Endothelial cell of umbilical vein (primary cell): ENCODE data around the gene PRSS58. TPM values are rescaled to one million over a fixed set of nuclear protein-coding genes. Genes with fewer than 3 reads are reported as not detected.

Source experiments
- BruUV-seq: library from RNA; stranded (reverse); fragments of 400-500 nt; replicated peaks from 2 replicates; lab custom pipeline; 2021; lab: Mats Ljungman, UMichigan
- CTCF ChIA-PET: fragments of 300-600, 350-600 bp; sonication (Branson Sonifier 250); formaldehyde crosslinking; loops from one replicate; lab custom pipeline; 2021; ENCODE audit warnings: antibody characterized with exemption, inconsistent platforms; lab: Charles Lee
- POLR2A ChIA-PET: fragments of 300-600, 350-600 bp; sonication (Branson Sonifier 250); formaldehyde crosslinking; loops from one replicate; lab custom pipeline; 2021; ENCODE audit warnings: antibody characterized with exemption, inconsistent platforms; lab: Charles Lee
- DNase-seq: peaks from one replicate; pipeline ENCODE4 v3.0.0-alpha.2; 2011; ENCODE audit warnings: low read depth, low spot score
- FAIRE-seq: peaks from 2 replicates; lab custom pipeline; 2011; peaks lifted over from hg19 to GRCh38; lab: Jason Lieb, UNC
- H2AFZ ChIP-seq: 2 replicates; pipeline ENCODE4 v1.6.0; 2012; ENCODE audit warnings: low read depth, low read length, control low read depth, inconsistent platforms
- H3K27ac ChIP-seq: 2 replicates; pipeline ENCODE4 v1.5.1; 2011; ENCODE audit warnings: low read depth, mild to moderate bottlenecking, control low read depth, low read length, moderate library complexity; ENCODE audit not compliant: insufficient read depth
- H3K27me3 ChIP-seq, 2 experiments: 2 replicates each; pipeline versions ENCODE4 v1.6.0 to v1.6.1; 2011; ENCODE audit warnings: low read length in 2 of 2, mixed read lengths in 1 of 2; ENCODE audit not compliant: control insufficient read depth in 2 of 2, insufficient read depth in 2 of 2
- H3K36me3 ChIP-seq, 2 experiments: 2 replicates in 1 of 2; 3 replicates in 1 of 2; pipeline ENCODE4 v1.5.1; 2011; ENCODE audit warnings: low read length in 2 of 2, mild to moderate bottlenecking in 1 of 2, moderate library complexity in 1 of 2; ENCODE audit not compliant: control insufficient read depth in 2 of 2, insufficient read depth in 2 of 2; ENCODE audit errors: extremely low read depth in 1 of 2
- H3K4me1 ChIP-seq: 3 replicates; pipeline ENCODE4 v1.5.1; 2011; ENCODE audit warnings: mild to moderate bottlenecking, low read length; ENCODE audit not compliant: control insufficient read depth, insufficient read depth; ENCODE audit errors: extremely low read depth
- H3K4me2 ChIP-seq: 2 replicates; pipeline ENCODE4 v1.6.1; 2011; ENCODE audit warnings: low read length, control low read depth, mixed read lengths; ENCODE audit not compliant: insufficient read depth
- H3K4me3 ChIP-seq, 3 experiments: fragments of 200-600 bp in 1 of 3; sonication (generic), shearing (Covaris generic) in 1 of 3; replicated peaks in 1 of 3; 2 replicates each; pipeline ENCODE4 v1.5.1; 2011 to 2016; ENCODE audit warnings: control low read depth in 3 of 3, low read length in 3 of 3, mild to moderate bottlenecking in 2 of 3, inconsistent platforms in 1 of 3, low read depth in 1 of 3, moderate library complexity in 1 of 3; ENCODE audit not compliant: insufficient read depth in 1 of 3
- H3K79me2 ChIP-seq: 2 replicates; pipeline ENCODE4 v1.6.0; 2012; ENCODE audit warnings: low read length, inconsistent platforms; ENCODE audit not compliant: control insufficient read depth, insufficient read depth
- H3K9ac ChIP-seq: replicated peaks from 2 replicates; pipeline ENCODE3; 2011; ENCODE audit warnings: low read length, control low read depth; ENCODE audit not compliant: insufficient read depth; ENCODE audit errors: extremely low read depth
- H3K9me1 ChIP-seq: replicated peaks from 3 replicates; pipeline ENCODE4 v1.6.0; 2011; ENCODE audit warnings: mild to moderate bottlenecking, low read length; ENCODE audit not compliant: control insufficient read depth, insufficient read depth; ENCODE audit errors: extremely low read depth
- H3K9me3 ChIP-seq: replicated peaks from 2 replicates; pipeline ENCODE4 v1.5.1; 2012; ENCODE audit warnings: low read length, inconsistent platforms; ENCODE audit not compliant: control insufficient read depth, insufficient read depth
- H4K20me1 ChIP-seq: replicated peaks from 2 replicates; pipeline ENCODE3; 2011; ENCODE audit warnings: mild to moderate bottlenecking, low read length; ENCODE audit not compliant: control insufficient read depth, insufficient read depth; ENCODE audit errors: extremely low read depth
- CTCF ChIP-seq, 2 donors: IDR thresholded peaks; 1 replicate in 1 of 2; 2 replicates in 1 of 2; pipeline ENCODE4 v1.5.1; 2011; ENCODE audit warnings: low read length in 2 of 2, mild to moderate bottlenecking in 2 of 2, moderate library complexity in 2 of 2, control low read depth in 1 of 2, inconsistent platforms in 1 of 2, low read depth in 1 of 2; ENCODE audit not compliant: insufficient read depth in 1 of 2; ENCODE audit errors: extremely low read depth in 1 of 2
- FOS ChIP-seq: IDR thresholded peaks from 2 replicates; pipeline ENCODE4 v1.6.1; 2011; ENCODE audit warnings: mild to moderate bottlenecking, low read length, moderate library complexity, borderline replicate concordance; ENCODE audit not compliant: insufficient read depth
- GATA2 ChIP-seq: IDR thresholded peaks from 2 replicates; pipeline ENCODE4 v1.7.0; 2011; ENCODE audit warnings: low read depth, mild to moderate bottlenecking, moderate library complexity, mixed read lengths, low read length; ENCODE audit not compliant: insufficient read length, insufficient read depth
- MYC ChIP-seq: IDR thresholded peaks from one replicate; pipeline ENCODE4 v1.6.1; 2011; ENCODE audit warnings: mild to moderate bottlenecking, low read depth, low read length
- POLR2A ChIP-seq: IDR thresholded peaks from 2 replicates; pipeline ENCODE4 v1.6.1; 2012; ENCODE audit warnings: low read depth, mild to moderate bottlenecking, control low read depth, low read length
- POLR2AphosphoS5 ChIP-seq: IDR thresholded peaks from 2 replicates; pipeline ENCODE4 v1.6.1; 2012; ENCODE audit warnings: low read depth, mild to moderate bottlenecking, control low read depth, low read length, moderate library complexity; ENCODE audit not compliant: insufficient read depth
- dilution Hi-C: fragments of 300-500 bp; cut with MboI; formaldehyde crosslinking; loops from one replicate; pipeline ENCODE4 v1.15.0; 2019; ENCODE audit warnings: low sequenced_read_pairs; ENCODE audit not compliant: extremely low pct_ligation_motif_present
- intact Hi-C: fragments of 100-400 bp; cut with micrococcal nuclease; formaldehyde crosslinking; loops from one replicate; pipeline ENCODE4 v1.10.0; 2022
- polyA plus RNA-seq, 4 experiments: library from polyadenylated mRNA; depleted of rRNA in 3 of 4; stranded (reverse) in 3 of 4; unstranded in 1 of 4; fragments of >200 nt; gene quantifications; 2 replicates each; pipeline versions ENCODE4 v1.2.1 to v1.2.3, GENCODE V29; 2011 to 2012; ENCODE audit warnings: missing spikeins in 1 of 4
- total RNA-seq: library from RNA; stranded (reverse); gene quantifications from 2 replicates; pipeline ENCODE4 v1.2.3, GENCODE V29; 2021
- TF ChIP-seq, protein P1 (sequence below): IDR thresholded peaks from 2 replicates; pipeline ENCODE4 v1.6.1; 2011; ENCODE audit not compliant: insufficient read depth, insufficient read length

Gene PRSS58
- total and polyA plus RNA-seq, 2 donors (not counting 3 experiments of a cell fraction or from before 2014, with no cell fraction given), result not detected

DNA sequence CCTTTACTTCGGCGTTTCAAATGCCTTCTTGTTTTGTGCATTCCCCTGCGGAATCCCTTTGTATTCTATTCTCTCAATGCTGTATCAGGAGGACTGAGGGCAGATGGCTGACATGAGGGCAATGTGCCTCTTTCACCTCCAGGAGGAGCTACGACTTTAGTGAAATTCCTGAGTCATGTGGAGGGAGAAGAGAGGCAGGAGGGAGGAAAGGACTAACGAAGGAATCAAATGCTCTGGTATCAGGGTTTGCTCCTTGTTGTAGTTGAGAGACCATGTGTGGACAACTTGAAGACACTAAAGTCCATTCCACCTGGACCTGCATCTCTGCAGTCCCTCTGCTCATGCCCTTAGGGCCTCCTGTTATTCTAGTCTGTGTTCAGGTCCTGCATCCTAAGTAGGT, 40.2 kb upstream of the PRSS58 start:
- Histone ChIP-seq H3K4me2 (no peak overlapping the region), H3K9me1 (no peaks in the 10 kb centered on the region), H3K27me3 (no peaks in the 10 kb centered on the region), H4K20me1 (no peaks in the 10 kb centered on the region), H3K79me2 (no peaks in the 10 kb centered on the region), H3K4me3 (no peak overlapping the region), H3K9me3 (no peaks in the 10 kb centered on the region), H3K36me3 (no peaks in the 10 kb centered on the region), H3K27ac (no peak overlapping the region), H3K9ac (no peak overlapping the region), H3K4me1 (no peaks in the 10 kb centered on the region), H2AFZ (no peak overlapping the region)
- BruUV-seq, result no TSS peak
- CTCF ChIA-PET, result no interaction called here
- DNase-seq (no peak), FAIRE-seq (no peak)
- POLR2A ChIA-PET, result no interaction called here
- TF ChIP-seq POLR2A (no peak), MYC (no peak), POLR2AphosphoS5 (no peak), GATA2 (no peak), CTCF (IDR thresholded peaks at IDR 0.05; ENCODE audit: extremely low read depth in 1 of 2, insufficient read depth in 1 of 2, low read depth in 1 of 2, low read length in 2 of 2) (no peak), FOS (no peak)
- TF ChIP-seq, protein P1, sequence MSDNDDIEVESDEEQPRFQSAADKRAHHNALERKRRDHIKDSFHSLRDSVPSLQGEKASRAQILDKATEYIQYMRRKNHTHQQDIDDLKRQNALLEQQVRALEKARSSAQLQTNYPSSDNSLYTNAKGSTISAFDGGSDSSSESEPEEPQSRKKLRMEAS, result no peak
- dilution Hi-C loops, result no loop called here
- intact Hi-C loops, result no loop called here
